HG02943 (cell line): ENCODE results near the gene ST6GAL1.
"Not testable (repeated sequence)": the region's sequence is repeated elsewhere in the genome, so short reads cannot be mapped to it uniquely, and the experiment has no call there.

Experiments
- ATAC-seq: cut with Tn5 transposase; IDR thresholded peaks from one replicate; pipeline ENCODE4 v1.9.1; 2021; ENCODE audit warnings: mild to moderate bottlenecking, low read depth, moderate library complexity; ENCODE audit not compliant: unreplicated experiment

ST6GAL1 gene

DNA sequence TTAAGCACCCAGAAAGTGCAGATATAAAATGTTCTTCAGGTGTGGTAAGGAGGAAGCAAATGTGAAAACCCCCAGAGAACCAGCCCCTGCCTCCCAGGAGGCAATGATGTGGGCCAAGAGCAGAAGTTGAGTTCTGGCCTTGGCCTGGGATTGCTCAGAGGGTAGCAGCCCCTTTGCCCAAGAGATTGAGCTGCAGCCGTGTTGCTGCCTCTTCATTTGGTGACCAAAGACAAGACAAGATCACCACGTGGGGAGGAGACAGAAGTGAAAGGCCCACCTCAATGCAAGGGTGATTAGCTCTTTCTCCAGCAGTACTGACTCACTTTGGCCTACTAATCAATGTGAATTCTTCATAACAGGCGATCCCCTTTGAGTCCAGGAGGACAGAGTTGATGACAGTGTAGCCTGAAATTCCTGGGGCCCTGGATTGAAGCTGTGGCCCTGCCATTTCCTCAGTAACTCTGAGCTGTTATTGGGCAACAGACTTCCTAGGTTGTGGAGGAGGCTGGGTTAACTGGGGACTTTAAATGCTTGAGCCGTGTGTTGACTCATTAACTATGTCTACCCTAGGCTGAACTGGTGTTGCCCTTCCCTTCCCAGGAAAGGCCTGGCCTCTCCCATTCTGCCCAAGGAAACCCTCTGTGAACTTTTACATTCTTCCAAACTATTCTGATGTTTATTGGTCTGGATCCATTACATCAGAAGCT lies 86.5 kb downstream of the ST6GAL1 start:
- no peak for ATAC-seq

GRCh38 chr3:187017511-187018230 lies 87.3 kb downstream of the ST6GAL1 start:
- no peak for ATAC-seq

DNA sequence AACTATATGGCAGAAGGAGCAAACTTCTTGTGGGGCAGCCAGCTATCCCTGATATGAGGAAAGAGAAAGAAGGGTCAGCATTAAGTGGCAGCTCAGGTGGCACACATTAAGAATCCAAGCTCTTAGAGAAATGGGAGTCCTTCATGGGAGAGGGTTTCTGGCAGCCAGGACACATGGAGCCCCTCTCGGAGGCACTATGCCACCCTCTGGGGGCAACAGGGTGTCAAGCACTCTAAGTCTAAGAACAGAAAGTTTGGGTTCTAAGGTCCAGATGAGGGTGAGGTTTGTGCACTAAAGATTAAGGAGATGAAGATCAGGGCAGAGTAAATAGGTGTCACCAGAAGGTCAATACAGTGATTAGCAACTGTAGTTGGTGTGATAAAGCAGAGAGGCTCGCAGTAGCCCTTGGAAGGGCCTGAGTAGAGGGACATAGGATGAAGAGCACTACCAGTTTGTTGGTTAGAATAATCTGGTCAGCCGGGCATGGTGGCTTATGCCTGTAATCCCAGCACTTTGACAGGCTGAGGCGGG lies 89.3 kb downstream of the ST6GAL1 start:
- ATAC-seq, result no peak

DNA sequence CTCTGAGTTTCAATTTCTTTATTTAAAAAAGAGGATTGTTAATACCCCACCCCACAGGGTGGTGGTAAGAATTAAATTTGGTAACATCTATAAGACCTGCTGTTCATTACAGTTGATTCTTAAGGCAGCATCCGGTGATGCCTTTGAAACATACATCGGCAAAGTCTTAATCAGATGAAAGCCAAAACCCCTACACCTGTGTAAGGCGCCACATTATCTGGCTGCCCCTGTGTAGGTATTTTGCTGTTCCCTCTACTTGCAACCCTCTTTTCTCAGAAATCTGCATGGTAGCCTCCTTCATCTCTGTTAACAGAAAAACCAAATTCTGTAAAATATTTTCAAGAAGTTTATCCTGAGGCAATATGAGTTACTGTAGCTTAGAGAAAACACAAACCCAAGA lies 90.0 kb downstream of the ST6GAL1 start:
- ATAC-seq, result no peak

GRCh38 chr3:187021748-187022402 lies 91.5 kb downstream of the ST6GAL1 start:
- ATAC-seq, result no peak

- no peak for ATAC-seq
Measured at GRCh38 chr3:187022403-187023029, 92.2 kb downstream of the ST6GAL1 start.

DNA sequence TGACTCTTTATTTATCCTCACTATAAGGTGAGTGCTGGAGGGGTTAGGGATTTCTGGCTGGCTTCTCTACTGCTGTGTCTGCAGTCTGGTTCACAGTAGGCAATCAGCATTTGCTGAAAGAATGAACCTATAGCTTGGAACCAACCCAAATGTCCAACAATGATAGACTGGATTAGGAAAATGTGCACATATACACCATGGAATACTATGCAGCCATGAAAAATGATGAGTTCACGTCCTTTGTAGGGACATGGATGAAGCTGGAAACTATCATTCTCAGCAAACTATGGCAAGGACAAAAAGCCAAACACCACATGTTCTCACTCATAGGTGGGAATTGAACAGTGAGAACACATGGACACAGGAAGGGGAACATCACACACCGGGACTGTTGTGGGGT lies 93.0 kb downstream of the ST6GAL1 start:
- ATAC-seq, result not testable (repeated sequence)

DNA sequence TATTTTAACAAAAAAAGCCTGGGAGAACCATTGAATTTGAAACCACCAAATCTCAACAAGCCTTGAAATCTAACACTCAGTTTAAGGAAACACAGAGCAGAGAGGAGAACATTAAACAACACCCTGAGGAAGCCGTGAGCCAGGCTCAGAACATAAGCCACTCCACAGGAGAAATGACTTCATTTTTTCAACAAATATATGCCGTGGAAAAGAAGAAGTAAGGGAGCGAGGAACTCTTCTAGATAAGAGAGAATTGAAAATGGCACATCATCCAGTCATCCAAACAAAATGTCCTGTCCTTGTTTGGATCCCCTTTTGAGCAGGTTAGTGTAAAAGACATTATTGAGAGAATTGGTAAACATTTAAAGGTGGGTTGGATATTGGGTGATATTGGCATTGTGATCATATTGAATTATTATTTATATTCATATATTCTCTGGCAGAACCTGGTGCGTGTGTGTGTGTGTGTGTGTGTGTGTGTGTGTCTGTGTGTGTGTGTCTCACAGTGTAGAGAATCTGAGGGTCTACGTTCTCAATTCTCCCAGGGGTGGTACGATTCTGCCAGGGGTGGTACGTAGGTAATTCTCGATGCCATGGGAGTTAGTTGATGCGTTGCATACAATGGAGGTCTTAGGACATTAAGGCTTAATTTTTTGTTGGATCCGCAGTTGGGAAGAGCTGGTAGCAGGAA lies 94.4 kb downstream of the ST6GAL1 start:
- no peak for ATAC-seq

DNA sequence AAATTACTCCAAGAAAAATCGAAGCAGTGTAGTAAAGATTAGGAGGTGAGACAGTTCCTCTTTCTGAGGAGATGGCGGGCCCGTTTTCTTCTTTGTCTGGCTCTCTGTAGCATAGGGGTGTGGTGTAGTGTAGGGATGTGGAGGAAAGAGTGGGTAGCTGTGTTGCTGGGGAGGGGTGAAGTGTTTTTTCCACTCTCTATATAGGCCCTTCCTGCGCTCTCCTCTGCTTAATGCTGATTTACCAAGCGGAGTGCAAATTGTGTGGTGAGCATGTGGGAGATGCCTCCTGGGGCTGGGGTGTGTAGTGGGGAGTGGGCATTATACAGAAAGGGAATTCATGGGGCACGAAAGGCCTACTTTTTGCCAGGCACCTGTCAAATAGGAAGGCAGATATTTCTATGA lies 94.9 kb downstream of the ST6GAL1 start:
- no peak for ATAC-seq

DNA sequence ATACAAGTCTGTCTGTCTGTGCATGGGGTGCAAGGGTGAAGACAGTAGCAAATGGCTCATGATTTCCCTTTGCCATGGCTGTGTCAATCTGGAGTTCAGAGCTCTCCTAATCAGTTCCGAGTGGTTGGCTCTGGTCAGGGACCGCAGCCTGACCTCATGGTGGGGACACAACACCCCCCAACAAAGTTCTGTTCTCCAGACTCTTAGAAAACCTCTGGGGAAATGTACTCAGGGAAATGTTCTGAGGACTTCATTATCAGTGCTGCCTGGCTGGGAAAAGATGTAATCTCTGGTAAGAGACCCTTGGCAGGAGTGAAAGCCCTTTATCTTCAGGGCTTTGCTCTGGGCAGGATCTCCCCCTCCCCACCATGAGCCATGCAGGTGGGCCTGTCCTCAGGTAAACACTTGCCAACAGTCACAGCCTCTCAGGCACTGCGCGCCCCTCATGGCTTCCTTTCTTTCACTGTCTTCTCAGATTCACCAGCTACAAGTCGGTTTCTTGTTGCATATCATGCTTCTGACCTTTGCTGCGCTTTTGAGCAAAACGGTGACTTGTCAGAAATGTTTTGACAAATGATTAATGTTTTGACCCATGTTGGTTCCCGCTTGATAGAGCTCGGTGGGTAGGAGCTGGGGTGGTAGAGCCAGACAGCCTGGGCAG lies 95.5 kb downstream of the ST6GAL1 start:
- ATAC-seq, result no peak

- no peak for ATAC-seq
Measured at GRCh38 chr3:187026317-187026670, 96.0 kb downstream of the ST6GAL1 start.

- ATAC-seq, result no peak
Measured at GRCh38 chr3:187027531-187028278, 97.4 kb downstream of the ST6GAL1 start.

GRCh38 chr3:187031934-187032333 lies 101.6 kb downstream of the ST6GAL1 start:
- no peak for ATAC-seq

- ATAC-seq, result no peak
Measured at GRCh38 chr3:187036394-187036793, 106.1 kb downstream of the ST6GAL1 start.

DNA sequence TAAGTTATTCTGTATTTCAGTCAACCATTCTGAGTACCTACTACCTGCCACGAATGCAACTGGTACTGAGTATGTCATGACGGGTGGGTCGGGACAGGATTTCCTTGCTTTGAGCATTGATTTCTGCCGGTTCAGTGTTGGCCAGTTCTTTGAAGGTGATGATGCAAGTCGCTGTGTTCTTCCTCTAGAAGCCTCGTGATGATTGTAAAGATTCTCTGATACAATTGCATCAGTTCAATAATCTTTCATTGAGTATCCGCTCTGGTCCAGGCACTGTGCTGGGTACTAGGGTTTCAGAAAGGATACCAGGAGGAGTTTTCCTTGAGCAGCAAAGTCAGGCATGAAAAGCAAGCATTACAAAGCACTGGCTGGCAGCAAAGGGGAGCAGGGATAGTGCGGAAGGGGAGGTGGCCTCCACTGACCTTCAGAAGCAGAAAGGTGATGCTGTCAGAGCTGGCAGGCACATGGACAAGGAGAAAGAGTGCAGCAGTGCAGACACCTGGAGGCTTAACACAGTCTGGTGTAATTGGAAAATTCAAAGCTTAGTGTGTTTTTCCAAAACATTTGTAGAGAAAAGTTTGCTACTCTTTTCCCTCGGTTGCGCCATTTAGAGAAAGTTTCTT lies 108.9 kb downstream of the ST6GAL1 start:
- ATAC-seq, result no peak

- no peak for ATAC-seq
Measured at GRCh38 chr3:187039723-187040414, 109.5 kb downstream of the ST6GAL1 start.

DNA sequence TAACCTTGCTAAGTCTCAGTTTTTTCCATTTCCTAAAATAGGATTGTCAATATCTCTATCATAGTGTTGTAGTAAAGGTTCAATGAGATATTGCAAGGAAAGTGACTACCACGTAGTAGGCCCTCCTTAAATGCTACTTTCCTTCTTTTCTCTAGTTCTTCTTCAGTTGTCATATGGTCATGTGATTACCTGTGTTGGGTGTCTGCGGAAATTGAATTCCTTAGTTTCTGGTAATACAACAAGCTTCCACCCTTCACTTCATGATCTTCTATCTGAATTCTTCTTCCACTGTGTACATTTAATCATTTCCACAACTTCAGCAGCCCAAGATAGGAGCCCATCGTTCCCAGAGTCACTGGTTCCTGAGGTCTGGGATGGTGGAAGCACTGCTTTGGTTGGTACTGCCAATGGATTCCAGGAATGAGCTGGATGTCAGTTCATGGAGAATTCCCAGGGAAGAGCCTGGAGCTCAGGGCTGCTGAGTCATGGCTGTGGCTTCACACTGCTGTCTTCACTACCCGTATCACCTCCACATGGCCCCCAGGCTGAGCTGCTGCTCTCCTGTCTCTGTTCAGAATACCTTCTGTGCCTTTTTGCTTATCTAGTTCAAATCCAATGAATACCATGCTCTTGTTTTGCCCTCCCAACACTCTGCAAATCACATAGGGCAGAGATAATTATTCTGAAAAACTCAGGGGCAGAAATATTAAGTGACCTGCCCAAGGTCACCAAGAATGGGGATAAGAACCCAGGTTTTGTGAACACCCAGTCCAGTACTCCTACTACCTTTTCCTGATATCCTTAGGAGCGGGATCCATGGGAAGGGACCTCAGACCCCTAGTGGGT lies 110.4 kb downstream of the ST6GAL1 start:
- no peak for ATAC-seq
